ENCODE data around the gene GBF1. TPM values are rescaled to one million over a fixed set of nuclear protein-coding genes. Genes with fewer than 3 reads are reported as not detected.

GBF1 gene
- total RNA-seq, 1 donor, result 52.1 TPM

GRCh38 chr10:102411341-102412255 lies 166.3 kb downstream of the GBF1 start:
- no peak for DNase-seq (ENCODE audit: low read depth)
- H3K4me3 ChIP-seq (ENCODE audit: low read depth, low read length), result no peak overlapping the region
- TF ChIP-seq CTCF (IDR thresholded peaks at IDR 0.05; ENCODE audit: insufficient read depth, low read length), result no peak

GRCh38 chr10:102412293-102412692 lies 167.0 kb downstream of the GBF1 start:
- no peak for TF ChIP-seq CTCF (IDR thresholded peaks at IDR 0.05; ENCODE audit: insufficient read depth, low read length)
- H3K4me3 ChIP-seq (ENCODE audit: low read depth, low read length), result no peak overlapping the region
- no peak for DNase-seq (ENCODE audit: low read depth)

GRCh38 chr10:102413053-102413705 lies 167.8 kb downstream of the GBF1 start:
- DNase-seq (ENCODE audit: low read depth), result peak; percentile 57
- TF ChIP-seq CTCF (IDR thresholded peaks at IDR 0.05; ENCODE audit: insufficient read depth, low read length), result no peak
- no peak overlapping the region for H3K4me3 ChIP-seq (ENCODE audit: low read depth, low read length)

GRCh38 chr10:102413806-102414561 lies 168.7 kb downstream of the GBF1 start:
- no peak for DNase-seq (ENCODE audit: low read depth)
- no peak for TF ChIP-seq CTCF (IDR thresholded peaks at IDR 0.05; ENCODE audit: insufficient read depth, low read length)
- H3K4me3 ChIP-seq (ENCODE audit: low read depth, low read length), result no peak overlapping the region

- no peak for TF ChIP-seq CTCF (IDR thresholded peaks at IDR 0.05; ENCODE audit: insufficient read depth, low read length)
- no peak for DNase-seq (ENCODE audit: low read depth)
Measured at GRCh38 chr10:102414749-102415148, 169.4 kb downstream of the GBF1 start.

GRCh38 chr10:102416283-102416682 lies 171.0 kb downstream of the GBF1 start:
- DNase-seq (ENCODE audit: low read depth), result no peak
- no peak overlapping the region for H3K4me3 ChIP-seq (ENCODE audit: low read depth, low read length)
- TF ChIP-seq CTCF (IDR thresholded peaks at IDR 0.05; ENCODE audit: insufficient read depth, low read length), result no peak

More at GRCh38 chr10:102414749-102415148, 169.4 kb downstream of the GBF1 start:
- no peak overlapping the region for H3K4me3 ChIP-seq (ENCODE audit: low read depth, low read length)
